GM12878 (cell line): ENCODE measurements around the gene CT55. TPM values are rescaled to one million over a fixed set of nuclear protein-coding genes. Genes with fewer than 3 reads are reported as not detected.

Experiments used
- ATAC-seq: fragments of 200-7000 bp; cut with Tn5 transposase; 3 replicates; pipeline ENCODE4 v1.9.1; 2020; ENCODE audit warnings: mild to moderate bottlenecking, moderate library complexity
- BruUV-seq: library from RNA; stranded (reverse); fragments of 400-500 nt; replicated peaks from 2 replicates; lab custom pipeline; 2021; lab: Mats Ljungman, UMichigan
- CTCF ChIA-PET: fragments of 300-600 bp; sonication (Branson Sonifier 250); formaldehyde crosslinking; extraction: SDS; loops from one replicate; lab custom pipeline; 2021; ENCODE audit warnings: inconsistent platforms; lab: Yijun Ruan, JAX
- POLR2A ChIA-PET: fragments of 350-600 bp; formaldehyde crosslinking; extraction: SDS; loops from one replicate; lab custom pipeline; 2021; ENCODE audit warnings: inconsistent platforms; lab: Charles Lee
- RAD21 ChIA-PET: fragments of 300-600 bp; sonication (Branson Sonifier 250); formaldehyde crosslinking; loops from one replicate; lab custom pipeline; 2023; ENCODE audit warnings: antibody characterized with exemption; ENCODE audit not compliant: unreplicated experiment; lab: Charles Lee
- SMC1A ChIA-PET: fragments of 300-600 bp; sonication (Branson Sonifier 250); formaldehyde crosslinking; loops from one replicate; lab custom pipeline; 2023; ENCODE audit not compliant: unreplicated experiment, uncharacterized antibody; lab: Charles Lee
- DNase-seq: peaks from one replicate; pipeline ENCODE4 v3.0.0-alpha.2; 2011; ENCODE audit warnings: low read depth, low spot score
- FAIRE-seq: peaks from 3 replicates; lab custom pipeline; 2011; peaks lifted over from hg19 to GRCh38; lab: Jason Lieb, UNC
- H2AFZ ChIP-seq: 2 replicates; pipeline ENCODE4 v1.6.0; 2011; ENCODE audit warnings: low read depth, low read length, control low read depth; ENCODE audit not compliant: control insufficient read depth
- H3K27ac ChIP-seq: 2 replicates; pipeline ENCODE4 v1.5.1; 2011; ENCODE audit warnings: control low read depth; ENCODE audit not compliant: control insufficient read depth, insufficient read depth
- H3K27me3 ChIP-seq, 2 experiments: replicated peaks in 1 of 2; 2 replicates each; pipeline versions ENCODE4 v1.6.0 to v1.6.1; 2011; ENCODE audit warnings: low read length in 1 of 2; ENCODE audit not compliant: control insufficient read depth in 2 of 2, insufficient read depth in 2 of 2
- H3K36me3 ChIP-seq, 2 experiments: 2 replicates each; pipeline ENCODE4 v1.5.1; 2011; ENCODE audit warnings: low read length in 1 of 2; ENCODE audit not compliant: control insufficient read depth in 2 of 2, insufficient read depth in 2 of 2
- H3K4me1 ChIP-seq: 2 replicates; pipeline ENCODE4 v1.6.1; 2011; ENCODE audit warnings: mild to moderate bottlenecking, low read length, moderate library complexity, mixed read lengths; ENCODE audit not compliant: control insufficient read depth, insufficient read depth
- H3K4me2 ChIP-seq: 2 replicates; pipeline ENCODE4 v1.6.0; 2011; ENCODE audit warnings: control low read depth; ENCODE audit not compliant: control insufficient read depth, insufficient read depth
- H3K4me3 ChIP-seq: fragments of 200-600 bp; sonication (generic); 2 replicates; pipeline ENCODE4 v1.5.1; 2016
- H3K79me2 ChIP-seq: 2 replicates; pipeline ENCODE4 v1.6.0; 2011; ENCODE audit warnings: low read length; ENCODE audit not compliant: control insufficient read depth, insufficient read depth
- H3K9ac ChIP-seq: 2 replicates; pipeline ENCODE4 v1.8.0; 2011; ENCODE audit warnings: low read length, control low read depth, mixed read lengths; ENCODE audit not compliant: control insufficient read depth, insufficient read depth
- H3K9me3 ChIP-seq: replicated peaks from 3 replicates; pipeline ENCODE4 v1.5.1; 2011; ENCODE audit warnings: mild to moderate bottlenecking, low read length; ENCODE audit not compliant: control insufficient read depth, insufficient read depth
- H4K20me1 ChIP-seq: 2 replicates; pipeline ENCODE4 v1.6.0; 2011; ENCODE audit not compliant: control insufficient read depth, insufficient read depth
- EGR1 ChIP-seq, 2 experiments: IDR thresholded peaks; 1 replicate in 1 of 2; 2 replicates in 1 of 2; pipeline ENCODE4 v1.6.1; 2011 to 2012; ENCODE audit warnings: low read depth in 2 of 2, low read length in 2 of 2, borderline replicate concordance in 1 of 2, mild to moderate bottlenecking in 1 of 2, moderate library complexity in 1 of 2
- HDAC2 ChIP-seq: fragments of 200-600 bp; sonication (generic); IDR thresholded peaks from 2 replicates; pipeline ENCODE4 v1.6.1; 2017
- HDAC6 ChIP-seq: fragments of 200-600 bp; sonication (generic); IDR thresholded peaks from one replicate; pipeline ENCODE4 v1.8.0; 2017; ENCODE audit warnings: antibody characterized with exemption; ENCODE audit not compliant: unreplicated experiment
- POLR2AphosphoS2 ChIP-seq: IDR thresholded peaks from 2 replicates; pipeline ENCODE4 v1.6.1; 2011; ENCODE audit warnings: low read depth, mild to moderate bottlenecking, low read length, improper control_type of control experiment, moderate library complexity
- RAD51 ChIP-seq: fragments of 450-650 bp; IDR thresholded peaks from 2 replicates; pipeline ENCODE4 v1.6.1; 2016; ENCODE audit warnings: moderate library complexity, mild to moderate bottlenecking, inconsistent platforms
- RELA ChIP-seq: fragments of 450-650 bp; IDR thresholded peaks from 2 replicates; pipeline ENCODE4 v1.8.0; 2014; ENCODE audit warnings: borderline replicate concordance; ENCODE audit not compliant: partially characterized antibody
- SRF ChIP-seq, 2 experiments: IDR thresholded peaks; 2 replicates each; pipeline ENCODE4 v1.6.1; 2011; ENCODE audit warnings: low read depth in 2 of 2, low read length in 2 of 2, mild to moderate bottlenecking in 1 of 2, moderate library complexity in 1 of 2
- ZBED1 ChIP-seq: IDR thresholded peaks from 2 replicates; pipeline ENCODE4 v1.6.1; 2016; ENCODE audit warnings: borderline replicate concordance
- ZNF217 ChIP-seq: fragments of 450-650 bp; IDR thresholded peaks from 2 replicates; pipeline ENCODE4 v1.6.1; 2017; ENCODE audit warnings: antibody characterized with exemption, mild to moderate bottlenecking
- WGBS: methylation state at CpG from one replicate; pipeline ENCODE4 v1.1.6; 2016; ENCODE audit warnings: low lambda C conversion rate; ENCODE audit not compliant: insufficient replicate concordance, insufficient coverage; ENCODE audit errors: missing lambda C conversion rate; 5-methylcytosine and 5-hydroxymethylcytosine counted together
- in situ Hi-C: fragments of 300-500 bp; cut with MboI; formaldehyde crosslinking; loops from 9 replicates; pipeline ENCODE4 v1.14.3; 2018; ENCODE audit warnings: mixed read lengths
- intact Hi-C: fragments of 100-400 bp; cut with micrococcal nuclease; formaldehyde crosslinking; loops from one replicate; pipeline ENCODE4 v1.14.2; 2022; ENCODE audit not compliant: unreplicated experiment
- polyA plus RNA-seq, 11 experiments: library from polyadenylated mRNA; depleted of rRNA in 4 of 11; unstranded in 6 of 11; stranded (reverse) in 5 of 11; fragments of >200 nt; fragmentation: Nextera tagmentation in 4 of 11; fragmentation: Illumina TruSeq in 1 of 11; extraction: Ambion mirVana in 4 of 11; extraction: Trizol in 1 of 11; gene quantifications; 1 replicate in 1 of 11; 2 replicates in 10 of 11; pipeline versions ENCODE4 v1.2.1 to v1.2.3, GENCODE V29; 2011 to 2016; ENCODE audit warnings: inconsistent platforms in 2 of 11, missing spikeins in 2 of 11, low read depth in 1 of 11
- total RNA-seq, 4 experiments: library from RNA; depleted of rRNA in 3 of 4; stranded (reverse); fragments of >200 nt in 3 of 4; fragmentation: Illumina TruSeq in 1 of 4; extraction: Trizol in 1 of 4; gene quantifications; 2 replicates each; pipeline versions ENCODE4 v1.2.1 to v1.2.3, GENCODE V29; 2013 to 2021
- TF ChIP-seq, protein P1 (sequence below): fragments of 150-350 bp; IDR thresholded peaks from 2 replicates; pipeline ENCODE4 v1.6.1; 2014; ENCODE audit warnings: mild to moderate bottlenecking, low read depth, low read length
- TF ChIP-seq, protein P2 (sequence below): IDR thresholded peaks from 2 replicates; pipeline ENCODE4 v1.6.1; 2011; ENCODE audit warnings: borderline replicate concordance, low read depth, mild to moderate bottlenecking, moderate library complexity, mixed read lengths, low read length; ENCODE audit not compliant: insufficient read depth; ENCODE audit errors: extremely low read length
- TF ChIP-seq, protein P3 (sequence below): fragments of 450-650 bp; IDR thresholded peaks from 2 replicates; pipeline ENCODE4 v1.6.1; 2018; ENCODE audit warnings: borderline replicate concordance, mild to moderate bottlenecking; ENCODE audit not compliant: partially characterized antibody

Gene CT55
- total and polyA plus RNA-seq, 10 of the 15 experiments (the other 5 are each of a cell fraction or from before 2014, with no cell fraction given), result not detected

DNA sequence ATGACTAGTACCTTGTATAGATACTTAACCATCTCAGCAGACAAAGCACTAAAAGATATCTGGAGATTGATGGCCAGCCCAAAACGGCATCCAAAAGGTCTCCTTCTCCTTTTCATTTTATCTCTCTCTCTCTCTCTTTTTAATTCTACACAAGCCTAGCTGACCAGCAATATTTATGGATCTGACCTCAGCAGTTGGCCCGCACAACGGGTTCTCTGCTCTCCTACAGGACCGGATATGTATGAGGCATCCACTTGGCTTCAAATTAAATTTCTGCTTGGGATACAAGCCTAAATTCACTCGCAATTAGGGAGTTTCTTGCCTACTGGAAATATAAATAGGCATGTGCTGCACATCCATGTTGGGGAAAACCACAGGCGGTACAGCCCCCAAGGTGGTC, 22.5 kb upstream of the CT55 start:
- no peak for FAIRE-seq
- in situ Hi-C loops, result no loop called here
- POLR2A ChIA-PET, result no interaction called here

DNA sequence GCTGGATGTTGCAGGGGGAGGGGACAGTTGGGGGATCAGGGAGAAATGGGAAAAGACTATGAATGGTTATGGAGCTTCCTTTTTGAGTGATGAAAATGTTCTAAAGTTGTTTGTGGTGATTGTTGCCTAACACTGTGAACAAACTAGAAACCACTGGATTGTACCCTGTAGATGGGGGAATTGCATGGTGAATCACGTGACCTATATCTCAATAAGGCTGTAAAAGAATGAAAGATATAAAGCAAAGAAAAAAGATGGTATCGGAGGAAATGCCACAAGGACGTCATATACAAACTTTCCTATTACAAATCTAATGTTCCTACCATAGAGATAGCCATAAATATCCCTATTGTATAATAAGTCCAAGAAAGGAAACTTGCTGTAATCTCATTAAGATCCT, 20.6 kb upstream of the CT55 start:
- Histone ChIP-seq H3K4me2 (no peak overlapping the region), H3K4me1 (no peaks in the 10 kb centered on the region), H3K27ac (no peak overlapping the region), H3K9ac (no peak overlapping the region), H3K27me3 (no peaks in the 10 kb centered on the region), H4K20me1 (no peaks in the 10 kb centered on the region), H3K4me3 (no peak overlapping the region), H3K36me3 (no peaks in the 10 kb centered on the region), H2AFZ (no peak overlapping the region), H3K79me2 (no peaks in the 10 kb centered on the region), H3K9me3 (no peaks in the 10 kb centered on the region)
- ChIA-PET SMC1A (no interaction called here), RAD21 (no interaction called here), POLR2A (no interaction called here), CTCF (no interaction called here)
- in situ Hi-C loops, result no loop called here
- no TSS peak for BruUV-seq
- TF ChIP-seq RAD51, result peak; percentile 48; the same call in 1 of the 2 replicates
- TF ChIP-seq, protein P1, sequence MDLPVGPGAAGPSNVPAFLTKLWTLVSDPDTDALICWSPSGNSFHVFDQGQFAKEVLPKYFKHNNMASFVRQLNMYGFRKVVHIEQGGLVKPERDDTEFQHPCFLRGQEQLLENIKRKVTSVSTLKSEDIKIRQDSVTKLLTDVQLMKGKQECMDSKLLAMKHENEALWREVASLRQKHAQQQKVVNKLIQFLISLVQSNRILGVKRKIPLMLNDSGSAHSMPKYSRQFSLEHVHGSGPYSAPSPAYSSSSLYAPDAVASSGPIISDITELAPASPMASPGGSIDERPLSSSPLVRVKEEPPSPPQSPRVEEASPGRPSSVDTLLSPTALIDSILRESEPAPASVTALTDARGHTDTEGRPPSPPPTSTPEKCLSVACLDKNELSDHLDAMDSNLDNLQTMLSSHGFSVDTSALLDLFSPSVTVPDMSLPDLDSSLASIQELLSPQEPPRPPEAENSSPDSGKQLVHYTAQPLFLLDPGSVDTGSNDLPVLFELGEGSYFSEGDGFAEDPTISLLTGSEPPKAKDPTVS, result no peak
- TF ChIP-seq SRF (IDR thresholded peaks at IDR 0.05; ENCODE audit: low read depth in 2 of 2, low read length in 2 of 2), result no peak
- TF ChIP-seq, protein P2, sequence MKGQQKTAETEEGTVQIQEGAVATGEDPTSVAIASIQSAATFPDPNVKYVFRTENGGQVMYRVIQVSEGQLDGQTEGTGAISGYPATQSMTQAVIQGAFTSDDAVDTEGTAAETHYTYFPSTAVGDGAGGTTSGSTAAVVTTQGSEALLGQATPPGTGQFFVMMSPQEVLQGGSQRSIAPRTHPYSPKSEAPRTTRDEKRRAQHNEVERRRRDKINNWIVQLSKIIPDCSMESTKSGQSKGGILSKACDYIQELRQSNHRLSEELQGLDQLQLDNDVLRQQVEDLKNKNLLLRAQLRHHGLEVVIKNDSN, result no peak
- no peak for TF ChIP-seq EGR1 (IDR thresholded peaks at IDR 0.05; ENCODE audit: borderline replicate concordance in 1 of 2, low read depth in 2 of 2, low read length in 2 of 2)
- ATAC-seq, result no peak
- WGBS, result 13% methylated on average over 3 of the region's 3 CpGs
- intact Hi-C loops, result no loop called here
- FAIRE-seq, result no peak
- no peak for DNase-seq

More for the DNA sequence above, 22.5 kb upstream of the CT55 start:
- RAD21 ChIA-PET, result no interaction called here
- Histone ChIP-seq H3K36me3 (no peaks in the 10 kb centered on the region), H3K79me2 (no peaks in the 10 kb centered on the region), H3K27me3 (no peaks in the 10 kb centered on the region), H3K9me3 (no peaks in the 10 kb centered on the region), H3K4me3 (no peak overlapping the region), H3K9ac (no peak overlapping the region), H3K4me1 (no peaks in the 10 kb centered on the region), H2AFZ (no peak overlapping the region), H4K20me1 (no peaks in the 10 kb centered on the region), H3K27ac (no peak overlapping the region), H3K4me2 (no peak overlapping the region)
- intact Hi-C loops, result no loop called here
- WGBS, result 30% methylated on average over 6 of the region's 6 CpGs
- SMC1A ChIA-PET, result no interaction called here
- TF ChIP-seq, protein P3, sequence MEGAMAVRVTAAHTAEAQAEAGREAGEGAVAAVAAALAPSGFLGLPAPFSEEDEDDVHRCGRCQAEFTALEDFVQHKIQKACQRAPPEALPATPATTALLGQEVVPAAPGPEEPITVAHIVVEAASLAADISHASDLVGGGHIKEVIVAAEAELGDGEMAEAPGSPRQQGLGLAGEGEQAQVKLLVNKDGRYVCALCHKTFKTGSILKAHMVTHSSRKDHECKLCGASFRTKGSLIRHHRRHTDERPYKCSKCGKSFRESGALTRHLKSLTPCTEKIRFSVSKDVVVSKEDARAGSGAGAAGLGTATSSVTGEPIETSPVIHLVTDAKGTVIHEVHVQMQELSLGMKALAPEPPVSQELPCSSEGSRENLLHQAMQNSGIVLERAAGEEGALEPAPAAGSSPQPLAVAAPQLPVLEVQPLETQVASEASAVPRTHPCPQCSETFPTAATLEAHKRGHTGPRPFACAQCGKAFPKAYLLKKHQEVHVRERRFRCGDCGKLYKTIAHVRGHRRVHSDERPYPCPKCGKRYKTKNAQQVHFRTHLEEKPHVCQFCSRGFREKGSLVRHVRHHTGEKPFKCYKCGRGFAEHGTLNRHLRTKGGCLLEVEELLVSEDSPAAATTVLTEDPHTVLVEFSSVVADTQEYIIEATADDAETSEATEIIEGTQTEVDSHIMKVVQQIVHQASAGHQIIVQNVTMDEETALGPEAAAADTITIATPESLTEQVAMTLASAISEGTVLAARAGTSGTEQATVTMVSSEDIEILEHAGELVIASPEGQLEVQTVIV, result no peak
- TF ChIP-seq RELA (no peak), POLR2AphosphoS2 (no peak), HDAC2 (no peak), ZNF217 (no peak), ZBED1 (no peak), HDAC6 (no peak)
- no TSS peak for BruUV-seq
- ATAC-seq, result no peak
- no peak for DNase-seq
- CTCF ChIA-PET, result no interaction called here
